Measurements from ENCODE around the gene MBNL3. TPM values are rescaled to one million over a fixed set of nuclear protein-coding genes. Genes with fewer than 3 reads are reported as not detected.

MBNL3 gene
- total and polyA plus RNA-seq, 9 of the 15 experiments (the other 6 are each of a cell fraction or from before 2014, with no cell fraction given) = under 0.01 to 0.25 (median 0.16) TPM

GRCh38 chrX:132461886-132462285 lies 27.0 kb downstream of the MBNL3 start:
- Histone ChIP-seq H2AFZ (ENCODE audit: low read depth, low read length) (no peak overlapping the region), H3K9me3 (replicated peaks; ENCODE audit: control insufficient read depth, insufficient read depth, low read depth, low read length) (no peaks in the 10 kb centered on the region), H3K36me3 (ENCODE audit: control insufficient read depth, insufficient read depth, low read length) (no peaks in the 10 kb centered on the region), H3K4me1 (replicated peaks in 1 of 2; ENCODE audit: control insufficient read depth in 2 of 2, insufficient read depth in 2 of 2, low read length in 2 of 2) (no peaks in the 10 kb centered on the region), H4K20me1 (replicated peaks; ENCODE audit: control insufficient read depth, insufficient read depth, low read length) (no peaks in the 10 kb centered on the region), H3K9me1 (ENCODE audit: control insufficient read depth, insufficient read depth, low read length) (no peaks in the 10 kb centered on the region), H3K79me2 (ENCODE audit: control insufficient read depth, insufficient read depth, low read length) (no peaks in the 10 kb centered on the region), H3K4me3 (no peak overlapping the region), H3K27ac (ENCODE audit: extremely low read depth, low read depth, low read length) (no peak overlapping the region), H3K27me3 (ENCODE audit: control insufficient read depth in 2 of 2, insufficient read depth in 2 of 2, low read length in 2 of 2) (no peaks in the 10 kb centered on the region), H3K9ac (ENCODE audit: insufficient read depth in 1 of 2, low read depth in 2 of 2, low read length in 2 of 2) (no peak overlapping the region), H3K4me2 (ENCODE audit: insufficient read depth, low read length) (no peak overlapping the region)
- no peak for TF ChIP-seq NFE2L1 (tag; IDR thresholded peaks at IDR 0.05; ENCODE audit: borderline replicate concordance, low read depth)
- TF ChIP-seq CAMTA2 (CRISPR knock-in tag; conservative IDR thresholded peaks at IDR 0.05) = no peak
- no peak for TF ChIP-seq TSC22D4 (tag; IDR thresholded peaks at IDR 0.05)
- TF ChIP-seq TAL1 (IDR thresholded peaks at IDR 0.05) = no peak
- no peak for TF ChIP-seq MCM7 (IDR thresholded peaks at IDR 0.05)
- TF ChIP-seq MTA2 (IDR thresholded peaks at IDR 0.05; ENCODE audit: low read depth) = no peak
- no peak for TF ChIP-seq HDAC3 (IDR thresholded peaks at IDR 0.05; ENCODE audit: borderline replicate concordance, partially characterized antibody)
- TF ChIP-seq THAP12 (CRISPR knock-in tag; IDR thresholded peaks at IDR 0.05) = no peak
- no peak for TF ChIP-seq ZEB2 (IDR thresholded peaks at IDR 0.05)
- TF ChIP-seq RBM25 (IDR thresholded peaks at IDR 0.05; ENCODE audit: low read depth, low read length, severe bottlenecking) = no peak
- no peak for TF ChIP-seq COPS2 (conservative IDR thresholded peaks at IDR 0.05)
- no peak for TF ChIP-seq MAFG (tag; conservative IDR thresholded peaks at IDR 0.05)
- TF ChIP-seq MXD1 (CRISPR knock-in tag; IDR thresholded peaks at IDR 0.05; ENCODE audit: borderline replicate concordance, poor library complexity, severe bottlenecking) = no peak
- TF ChIP-seq NR1H2 (CRISPR knock-in tag; IDR thresholded peaks at IDR 0.05) = no peak
- TF ChIP-seq HCFC1 (IDR thresholded peaks at IDR 0.05; ENCODE audit: low read depth, low read length) = no peak
- TF ChIP-seq ELF4 (CRISPR knock-in tag; IDR thresholded peaks at IDR 0.05) = no peak
- TF ChIP-seq ZNF197 (CRISPR knock-in tag; IDR thresholded peaks at IDR 0.05; ENCODE audit: low read depth) = no peak
- no peak for TF ChIP-seq ZNF764 (CRISPR knock-in tag; IDR thresholded peaks at IDR 0.05; ENCODE audit: low read depth)
- no peak for TF ChIP-seq FOXM1 (IDR thresholded peaks at IDR 0.05; ENCODE audit: low read depth)
- TF ChIP-seq FOXM1 (CRISPR knock-in tag; IDR thresholded peaks at IDR 0.05; ENCODE audit: low read depth) = no peak
- intact Hi-C loops (cut with micrococcal nuclease) = loop anchor here (5.0 kb wide), 2 partner anchors 170 to 620 kb away; no protein-coding TSS in a partner anchor
- DNase-seq (ENCODE audit: extremely low read depth in 1 of 4, low spot score in 3 of 4) = no peak
- FAIRE-seq = no peak
- in situ Hi-C loops (cut with MboI) = loop anchor here (25.0 kb wide), 1 partner anchor 625 kb away; no protein-coding TSS in a partner anchor
- BruUV-seq (replicated peaks) = no TSS peak
- ATAC-seq = no peak
- CTCF ChIA-PET (ENCODE audit: low intra/inter-chr PET ratio) = no interaction called here
- POLR2A ChIA-PET = no interaction called here
